HepG2 (cell line): ENCODE measurements around the gene CALY. TPM values are rescaled to one million over a fixed set of nuclear protein-coding genes. Genes with fewer than 3 reads are reported as not detected.

Source experiments
- ADNP ChIP-seq: sonication (generic); formaldehyde crosslinking; IDR thresholded peaks from 2 replicates; pipeline ENCODE4 v1.4.0; 2020; ENCODE audit warnings: missing genetic modification reagents
- ERF ChIP-seq: IDR thresholded peaks from 2 replicates; pipeline ENCODE4 v1.6.1; 2018; ENCODE audit warnings: missing biosample characterization, missing genetic modification reagents
- FOSL1 ChIP-seq: sonication (generic); formaldehyde crosslinking; IDR thresholded peaks from 2 replicates; pipeline ENCODE4 v1.9.0; 2021; ENCODE audit warnings: missing genetic modification reagents, borderline replicate concordance
- KDM5A ChIP-seq: fragments of 200-600 bp; sonication (generic); IDR thresholded peaks from 2 replicates; pipeline ENCODE4 v1.7.0; 2018; ENCODE audit warnings: antibody characterized with exemption, mild to moderate bottlenecking, low read length, borderline replicate concordance
- MAFG ChIP-seq: sonication (generic); formaldehyde crosslinking; IDR thresholded peaks from 2 replicates; pipeline ENCODE4 v1.5.1; 2020; ENCODE audit warnings: mild to moderate bottlenecking, missing genetic modification reagents
- MIER3 ChIP-seq: IDR thresholded peaks from 2 replicates; pipeline ENCODE4 v1.6.1; 2016; ENCODE audit warnings: missing compliant biosample characterization, borderline replicate concordance
- NFE2L2 ChIP-seq: fragments of 150-350 bp; IDR thresholded peaks from 2 replicates; pipeline ENCODE4 v1.6.1; 2014; ENCODE audit warnings: low read length
- PAX8 ChIP-seq: sonication (generic); formaldehyde crosslinking; IDR thresholded peaks from 2 replicates; pipeline ENCODE4 v1.8.0; 2022; ENCODE audit warnings: mild to moderate bottlenecking, missing genetic modification reagents, borderline replicate concordance
- RXRB ChIP-seq: IDR thresholded peaks from 2 replicates; pipeline ENCODE4 v1.6.1; 2016; ENCODE audit warnings: borderline replicate concordance, missing genetic modification reagents, missing compliant biosample characterization
- SCMH1 ChIP-seq: sonication (generic); formaldehyde crosslinking; IDR thresholded peaks from 2 replicates; pipeline ENCODE4 v1.9.0; 2021; ENCODE audit warnings: missing genetic modification reagents, mild to moderate bottlenecking, borderline replicate concordance
- ZNF333 ChIP-seq: sonication (generic); formaldehyde crosslinking; IDR thresholded peaks from 2 replicates; pipeline ENCODE4 v1.4.0; 2020; ENCODE audit warnings: mild to moderate bottlenecking, missing genetic modification reagents, borderline replicate concordance
- ZNF350 ChIP-seq: sonication (generic); formaldehyde crosslinking; IDR thresholded peaks from 2 replicates; pipeline ENCODE4 v1.4.0; 2020; ENCODE audit warnings: mild to moderate bottlenecking, low read depth, missing genetic modification reagents, borderline replicate concordance
- polyA plus RNA-seq, 8 experiments: library from polyadenylated mRNA; depleted of rRNA in 3 of 8; stranded (reverse) in 7 of 8; unstranded in 1 of 8; fragments of >200 nt; fragmentation: Illumina TruSeq in 4 of 8; extraction: Trizol in 4 of 8; gene quantifications; 2 replicates each; pipeline versions ENCODE4 v1.2.1 to v1.2.3, GENCODE V29; 2011 to 2016; ENCODE audit warnings: low read depth in 4 of 8, missing spikeins in 1 of 8, mixed read lengths in 1 of 8; ENCODE audit not compliant: insufficient read depth in 1 of 8
- total RNA-seq, 5 experiments: library from RNA; depleted of rRNA; stranded (reverse); fragments of >200 nt; fragmentation: Illumina TruSeq; extraction: Trizol; gene quantifications; 2 replicates each; pipeline ENCODE4 v1.2.3, GENCODE V29; 2016; ENCODE audit warnings: low read depth in 1 of 5
- TF ChIP-seq, protein P1 (sequence below): sonication (generic); formaldehyde crosslinking; conservative IDR thresholded peaks from 2 replicates; pipeline ENCODE4 v1.4.0; 2020; ENCODE audit warnings: mild to moderate bottlenecking, missing genetic modification reagents, moderate library complexity
- TF ChIP-seq, protein P2 (sequence below): sonication (generic); formaldehyde crosslinking; conservative IDR thresholded peaks from 2 replicates; pipeline ENCODE4 v1.4.0; 2020; ENCODE audit warnings: missing genetic modification reagents
- TF ChIP-seq, protein P3 (sequence below): sonication (generic); formaldehyde crosslinking; IDR thresholded peaks from 2 replicates; pipeline ENCODE4 v1.5.0; 2020; ENCODE audit warnings: missing genetic modification reagents
- TF ChIP-seq, protein P4 (sequence below): sonication (generic); formaldehyde crosslinking; IDR thresholded peaks from 2 replicates; pipeline ENCODE4 v1.4.0; 2020; ENCODE audit warnings: mild to moderate bottlenecking, missing genetic modification reagents
- TF ChIP-seq, protein P5 (sequence below): sonication (generic); formaldehyde crosslinking; IDR thresholded peaks from 2 replicates; pipeline ENCODE4 v1.4.0; 2020; ENCODE audit warnings: missing genetic modification reagents, mild to moderate bottlenecking, borderline replicate concordance

CALY gene
- total and polyA plus RNA-seq, 2 of the 13 experiments (the other 11 are each of a cell fraction or from before 2014, with no cell fraction given): 0.08 TPM; not detected in 1

DNA sequence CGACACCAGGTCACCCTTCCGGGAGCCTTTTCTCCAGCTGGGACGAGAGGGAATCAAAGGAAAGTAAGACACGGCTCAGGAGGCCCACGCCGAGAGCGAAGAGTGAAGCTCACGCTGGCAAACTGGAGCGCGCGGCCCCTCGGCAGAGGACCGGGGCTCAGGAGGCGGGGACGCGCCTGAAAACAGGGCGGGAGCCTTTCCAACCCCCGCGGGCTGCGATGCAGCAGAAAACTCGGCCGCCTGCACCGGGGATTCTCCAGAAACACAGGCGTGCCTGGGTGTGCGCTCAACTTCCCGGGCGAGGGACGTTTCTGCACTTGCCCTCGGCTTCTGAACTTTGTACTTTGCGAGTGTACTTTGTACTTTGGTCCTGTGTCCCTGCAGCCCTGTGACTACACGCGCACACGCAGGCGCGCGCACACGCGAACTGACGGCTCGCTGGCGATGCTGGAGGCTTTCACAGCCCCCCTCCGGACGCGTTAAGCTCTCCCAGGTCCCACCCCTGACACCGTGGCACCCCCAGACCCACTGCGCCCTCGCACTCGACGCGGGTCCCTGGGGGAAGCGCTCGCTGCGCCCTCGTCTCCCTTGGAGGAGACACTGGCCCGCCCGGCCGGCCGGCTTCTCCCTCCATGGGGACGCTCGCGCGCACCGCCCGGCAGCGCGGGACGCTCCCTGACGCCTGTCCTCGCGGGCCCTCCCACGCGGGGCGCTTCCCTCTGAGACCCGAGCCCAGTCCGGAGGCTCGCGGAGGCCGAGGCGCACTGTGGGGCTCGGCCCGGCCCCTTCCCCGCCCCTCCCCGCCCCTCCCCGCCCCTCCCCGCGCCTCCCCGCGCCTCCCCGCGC, 41.8 kb upstream of the CALY start (continued):
- TF ChIP-seq, protein P1, sequence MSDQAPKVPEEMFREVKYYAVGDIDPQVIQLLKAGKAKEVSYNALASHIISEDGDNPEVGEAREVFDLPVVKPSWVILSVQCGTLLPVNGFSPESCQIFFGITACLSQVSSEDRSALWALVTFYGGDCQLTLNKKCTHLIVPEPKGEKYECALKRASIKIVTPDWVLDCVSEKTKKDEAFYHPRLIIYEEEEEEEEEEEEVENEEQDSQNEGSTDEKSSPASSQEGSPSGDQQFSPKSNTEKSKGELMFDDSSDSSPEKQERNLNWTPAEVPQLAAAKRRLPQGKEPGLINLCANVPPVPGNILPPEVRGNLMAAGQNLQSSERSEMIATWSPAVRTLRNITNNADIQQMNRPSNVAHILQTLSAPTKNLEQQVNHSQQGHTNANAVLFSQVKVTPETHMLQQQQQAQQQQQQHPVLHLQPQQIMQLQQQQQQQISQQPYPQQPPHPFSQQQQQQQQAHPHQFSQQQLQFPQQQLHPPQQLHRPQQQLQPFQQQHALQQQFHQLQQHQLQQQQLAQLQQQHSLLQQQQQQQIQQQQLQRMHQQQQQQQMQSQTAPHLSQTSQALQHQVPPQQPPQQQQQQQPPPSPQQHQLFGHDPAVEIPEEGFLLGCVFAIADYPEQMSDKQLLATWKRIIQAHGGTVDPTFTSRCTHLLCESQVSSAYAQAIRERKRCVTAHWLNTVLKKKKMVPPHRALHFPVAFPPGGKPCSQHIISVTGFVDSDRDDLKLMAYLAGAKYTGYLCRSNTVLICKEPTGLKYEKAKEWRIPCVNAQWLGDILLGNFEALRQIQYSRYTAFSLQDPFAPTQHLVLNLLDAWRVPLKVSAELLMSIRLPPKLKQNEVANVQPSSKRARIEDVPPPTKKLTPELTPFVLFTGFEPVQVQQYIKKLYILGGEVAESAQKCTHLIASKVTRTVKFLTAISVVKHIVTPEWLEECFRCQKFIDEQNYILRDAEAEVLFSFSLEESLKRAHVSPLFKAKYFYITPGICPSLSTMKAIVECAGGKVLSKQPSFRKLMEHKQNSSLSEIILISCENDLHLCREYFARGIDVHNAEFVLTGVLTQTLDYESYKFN (CRISPR knock-in tag): peak; percentile 88
- TF ChIP-seq, protein P2, sequence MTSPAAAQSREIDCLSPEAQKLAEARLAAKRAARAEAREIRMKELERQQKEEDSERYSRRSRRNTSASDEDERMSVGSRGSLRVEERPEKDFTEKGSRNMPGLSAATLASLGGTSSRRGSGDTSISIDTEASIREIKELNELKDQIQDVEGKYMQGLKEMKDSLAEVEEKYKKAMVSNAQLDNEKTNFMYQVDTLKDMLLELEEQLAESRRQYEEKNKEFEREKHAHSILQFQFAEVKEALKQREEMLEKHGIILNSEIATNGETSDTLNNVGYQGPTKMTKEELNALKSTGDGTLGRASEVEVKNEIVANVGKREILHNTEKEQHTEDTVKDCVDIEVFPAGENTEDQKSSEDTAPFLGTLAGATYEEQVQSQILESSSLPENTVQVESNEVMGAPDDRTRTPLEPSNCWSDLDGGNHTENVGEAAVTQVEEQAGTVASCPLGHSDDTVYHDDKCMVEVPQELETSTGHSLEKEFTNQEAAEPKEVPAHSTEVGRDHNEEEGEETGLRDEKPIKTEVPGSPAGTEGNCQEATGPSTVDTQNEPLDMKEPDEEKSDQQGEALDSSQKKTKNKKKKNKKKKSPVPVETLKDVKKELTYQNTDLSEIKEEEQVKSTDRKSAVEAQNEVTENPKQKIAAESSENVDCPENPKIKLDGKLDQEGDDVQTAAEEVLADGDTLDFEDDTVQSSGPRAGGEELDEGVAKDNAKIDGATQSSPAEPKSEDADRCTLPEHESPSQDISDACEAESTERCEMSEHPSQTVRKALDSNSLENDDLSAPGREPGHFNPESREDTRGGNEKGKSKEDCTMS (CRISPR knock-in tag): no peak
- TF ChIP-seq, protein P3, sequence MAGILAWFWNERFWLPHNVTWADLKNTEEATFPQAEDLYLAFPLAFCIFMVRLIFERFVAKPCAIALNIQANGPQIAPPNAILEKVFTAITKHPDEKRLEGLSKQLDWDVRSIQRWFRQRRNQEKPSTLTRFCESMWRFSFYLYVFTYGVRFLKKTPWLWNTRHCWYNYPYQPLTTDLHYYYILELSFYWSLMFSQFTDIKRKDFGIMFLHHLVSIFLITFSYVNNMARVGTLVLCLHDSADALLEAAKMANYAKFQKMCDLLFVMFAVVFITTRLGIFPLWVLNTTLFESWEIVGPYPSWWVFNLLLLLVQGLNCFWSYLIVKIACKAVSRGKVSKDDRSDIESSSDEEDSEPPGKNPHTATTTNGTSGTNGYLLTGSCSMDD (CRISPR knock-in tag): no peak
- TF ChIP-seq MAFG (CRISPR knock-in tag) (no peak), ERF (CRISPR knock-in tag) (peak; percentile 65; the same call in 1 of the 2 replicates), PAX8 (CRISPR knock-in tag) (0 out of 2 replicates have a peak, but pooled peaks have one; percentile 59), MIER3 (no peak), RXRB (CRISPR knock-in tag) (peak; percentile 64; the same call in 1 of the 2 replicates), SCMH1 (CRISPR knock-in tag) (no peak), NFE2L2 (no peak), ZNF333 (peak; percentile 65; the same call in 1 of the 2 replicates), KDM5A (no peak), FOSL1 (CRISPR knock-in tag) (no peak), ADNP (CRISPR knock-in tag) (no peak), ZNF350 (peak; percentile 65; the same call in 1 of the 2 replicates)
- TF ChIP-seq, protein P4, sequence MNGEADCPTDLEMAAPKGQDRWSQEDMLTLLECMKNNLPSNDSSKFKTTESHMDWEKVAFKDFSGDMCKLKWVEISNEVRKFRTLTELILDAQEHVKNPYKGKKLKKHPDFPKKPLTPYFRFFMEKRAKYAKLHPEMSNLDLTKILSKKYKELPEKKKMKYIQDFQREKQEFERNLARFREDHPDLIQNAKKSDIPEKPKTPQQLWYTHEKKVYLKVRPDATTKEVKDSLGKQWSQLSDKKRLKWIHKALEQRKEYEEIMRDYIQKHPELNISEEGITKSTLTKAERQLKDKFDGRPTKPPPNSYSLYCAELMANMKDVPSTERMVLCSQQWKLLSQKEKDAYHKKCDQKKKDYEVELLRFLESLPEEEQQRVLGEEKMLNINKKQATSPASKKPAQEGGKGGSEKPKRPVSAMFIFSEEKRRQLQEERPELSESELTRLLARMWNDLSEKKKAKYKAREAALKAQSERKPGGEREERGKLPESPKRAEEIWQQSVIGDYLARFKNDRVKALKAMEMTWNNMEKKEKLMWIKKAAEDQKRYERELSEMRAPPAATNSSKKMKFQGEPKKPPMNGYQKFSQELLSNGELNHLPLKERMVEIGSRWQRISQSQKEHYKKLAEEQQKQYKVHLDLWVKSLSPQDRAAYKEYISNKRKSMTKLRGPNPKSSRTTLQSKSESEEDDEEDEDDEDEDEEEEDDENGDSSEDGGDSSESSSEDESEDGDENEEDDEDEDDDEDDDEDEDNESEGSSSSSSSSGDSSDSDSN (CRISPR knock-in tag): no peak; the same call in 1 of the 2 replicates
- TF ChIP-seq, protein P5, sequence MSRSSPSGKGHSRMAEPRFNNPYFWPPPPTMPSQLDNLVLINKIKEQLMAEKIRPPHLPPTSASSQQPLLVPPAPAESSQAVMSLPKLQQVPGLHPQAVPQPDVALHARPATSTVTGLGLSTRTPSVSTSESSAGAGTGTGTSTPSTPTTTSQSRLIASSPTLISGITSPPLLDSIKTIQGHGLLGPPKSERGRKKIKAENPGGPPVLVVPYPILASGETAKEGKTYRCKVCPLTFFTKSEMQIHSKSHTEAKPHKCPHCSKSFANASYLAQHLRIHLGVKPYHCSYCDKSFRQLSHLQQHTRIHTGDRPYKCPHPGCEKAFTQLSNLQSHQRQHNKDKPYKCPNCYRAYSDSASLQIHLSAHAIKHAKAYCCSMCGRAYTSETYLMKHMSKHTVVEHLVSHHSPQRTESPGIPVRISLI (CRISPR knock-in tag): no peak
